CD14-positive monocyte (primary cell): ENCODE measurements around the gene DBN1. TPM values are rescaled to one million over a fixed set of nuclear protein-coding genes. Genes with fewer than 3 reads are reported as not detected.

Experiments
- DNase-seq, 3 donors: peaks; one replicate each; pipeline ENCODE4 v3.0.0-alpha.2; 2011 to 2022
- H2AFZ ChIP-seq: 2 replicates; pipeline ENCODE4 v1.6.0; 2012; ENCODE audit warnings: mild to moderate bottlenecking, low read depth, low read length, inconsistent platforms; ENCODE audit not compliant: insufficient read depth, poor library complexity, severe bottlenecking
- H3K27ac ChIP-seq, 2 donors: 1 replicate in 1 of 2; 2 replicates in 1 of 2; pipeline ENCODE4 v1.5.1; 2012 to 2013; ENCODE audit warnings: low read length in 2 of 2, control low read depth in 1 of 2, inconsistent platforms in 1 of 2, low read depth in 1 of 2, mild to moderate bottlenecking in 1 of 2
- H3K27me3 ChIP-seq, 2 donors: one replicate each; pipeline versions ENCODE4 v1.6.0 to v1.6.1; 2011 to 2013; ENCODE audit warnings: low read length in 2 of 2; ENCODE audit not compliant: control insufficient read depth in 2 of 2, insufficient read depth in 2 of 2
- H3K36me3 ChIP-seq, 2 donors: replicated peaks in 1 of 2; 1 replicate in 1 of 2; 2 replicates in 1 of 2; pipeline versions ENCODE4 v1.5.1 to v1.6.1; 2012 to 2013; ENCODE audit warnings: low read length in 2 of 2, control low read depth in 1 of 2, inconsistent platforms in 1 of 2, mild to moderate bottlenecking in 1 of 2; ENCODE audit not compliant: insufficient read depth in 2 of 2, control insufficient read depth in 1 of 2
- H3K4me1 ChIP-seq, 2 donors: 1 replicate in 1 of 2; 2 replicates in 1 of 2; pipeline versions ENCODE4 v1.5.1 to v1.6.1; 2012 to 2013; ENCODE audit warnings: low read length in 2 of 2, control low read depth in 1 of 2, inconsistent platforms in 1 of 2, mild to moderate bottlenecking in 1 of 2, moderate library complexity in 1 of 2; ENCODE audit not compliant: insufficient read depth in 2 of 2, control insufficient read depth in 1 of 2
- H3K4me2 ChIP-seq: replicated peaks from 2 replicates; pipeline ENCODE3; 2012; ENCODE audit warnings: low read length, moderate library complexity, mild to moderate bottlenecking; ENCODE audit not compliant: poor library complexity, severe bottlenecking; ENCODE audit errors: extremely low read depth
- H3K4me3 ChIP-seq, 3 experiments: fragments of 200-600 bp in 1 of 3; sonication (generic) in 1 of 3; replicated peaks in 1 of 3; 1 replicate in 2 of 3; 2 replicates in 1 of 3; pipeline ENCODE4 v1.5.1; 2011 to 2013; ENCODE audit warnings: low read length in 3 of 3, mild to moderate bottlenecking in 3 of 3, control low read depth in 2 of 3, low read depth in 2 of 3, inconsistent platforms in 1 of 3, moderate library complexity in 1 of 3
- H3K79me2 ChIP-seq: 2 replicates; pipeline ENCODE4 v1.6.0; 2012; ENCODE audit warnings: mild to moderate bottlenecking, control low read depth, inconsistent platforms, low read length, moderate library complexity; ENCODE audit not compliant: insufficient read depth
- H3K9ac ChIP-seq: 2 replicates; pipeline ENCODE4 v1.6.0; 2017; ENCODE audit warnings: low read length, mild to moderate bottlenecking; ENCODE audit not compliant: insufficient read depth, poor library complexity, severe bottlenecking
- H3K9me3 ChIP-seq, 2 donors: replicated peaks in 1 of 2; 1 replicate in 1 of 2; 2 replicates in 1 of 2; pipeline versions ENCODE4 v1.5.1 to v1.6.1; 2012 to 2013; ENCODE audit warnings: low read length in 2 of 2, control low read depth in 1 of 2; ENCODE audit not compliant: control insufficient read depth in 1 of 2, insufficient read depth in 1 of 2
- H4K20me1 ChIP-seq: 2 replicates; pipeline ENCODE4 v1.6.0; 2012; ENCODE audit warnings: mild to moderate bottlenecking, low read length, control low read depth, moderate library complexity; ENCODE audit not compliant: insufficient read depth
- H3K27ac Mint-ChIP-seq, 7 donors: one replicate each; pipeline ENCODE4 v1.8.0; 2020; ENCODE audit warnings: mild to moderate bottlenecking in 7 of 7, mixed read lengths in 7 of 7, moderate library complexity in 6 of 7, inconsistent platforms in 2 of 7
- H3K27me3 Mint-ChIP-seq, 3 donors: one replicate each; pipeline ENCODE4 v1.8.0; 2021 to 2022; ENCODE audit warnings: low read depth in 3 of 3, mild to moderate bottlenecking in 3 of 3, mixed read lengths in 3 of 3, moderate library complexity in 3 of 3, inconsistent platforms in 1 of 3
- H3K36me3 Mint-ChIP-seq, 2 donors: one replicate each; pipeline ENCODE4 v1.8.0; 2020; ENCODE audit warnings: mixed read lengths in 2 of 2, inconsistent platforms in 1 of 2, mild to moderate bottlenecking in 1 of 2
- H3K4me1 Mint-ChIP-seq: one replicate; pipeline ENCODE4 v1.8.0; 2020; ENCODE audit warnings: mild to moderate bottlenecking, mixed read lengths
- H3K4me3 Mint-ChIP-seq, 2 donors: one replicate each; pipeline ENCODE4 v1.8.0; 2020; ENCODE audit warnings: mild to moderate bottlenecking in 2 of 2, mixed read lengths in 2 of 2, moderate library complexity in 1 of 2
- H3K9me3 Mint-ChIP-seq, 7 donors: one replicate each; pipeline ENCODE4 v1.8.0; 2020 to 2022; ENCODE audit warnings: mixed read lengths in 7 of 7, mild to moderate bottlenecking in 6 of 7, moderate library complexity in 6 of 7, inconsistent platforms in 2 of 7
- CTCF ChIP-seq: fragments of 200-600 bp; IDR thresholded peaks from one replicate; pipeline ENCODE4 v1.8.0; 2022; ENCODE audit warnings: antibody characterized with exemption, mild to moderate bottlenecking
- WGBS: methylation state at CpG from one replicate; pipeline ENCODE4 v1.1.5; 2013; ENCODE audit warnings: missing lambda C conversion rate; ENCODE audit not compliant: insufficient coverage; 5-methylcytosine and 5-hydroxymethylcytosine counted together
- intact Hi-C, 2 donors: fragments of 100-400 bp; cut with micrococcal nuclease; formaldehyde crosslinking; loops; one replicate each; pipeline versions ENCODE4 v1.15.0 to v1.15.1; 2023
- polyA plus RNA-seq, 3 donors: library from polyadenylated mRNA; depleted of rRNA in 1 of 3; unstranded in 2 of 3; stranded (reverse) in 1 of 3; fragments of 300-500 nt in 2 of 3; fragments of >200 nt in 1 of 3; fragmentation: Illumina TruSeq in 2 of 3; gene quantifications; 1 replicate in 2 of 3; 2 replicates in 1 of 3; pipeline ENCODE4 v1.2.3, GENCODE V29; 2012 to 2021

DBN1 gene
- polyA plus RNA-seq, 3 donors, result 0.71 to 1.6 (median 0.73) TPM

GRCh38 chr5:177432839-177433657, 40.4 kb downstream of the DBN1 start:
- H3K9ac ChIP-seq, result no peak overlapping the region
- no peak overlapping the region for H2AFZ ChIP-seq
- H3K4me1 Mint-ChIP-seq, result peaks cover 45% of the 10 kb centered on the region
- H3K27ac ChIP-seq, result peak overlapping the region; percentile 98 to 100
- no peak for TF ChIP-seq CTCF
- 93% methylated on average over 17 of the region's 25 CpGs for WGBS
- peaks cover 50 to 55% of the 10 kb centered on the region in 2 donors for H3K4me1 ChIP-seq
- H3K79me2 ChIP-seq, result peaks cover 77% of the 10 kb centered on the region
- H3K36me3 ChIP-seq, result peaks cover 72 to 82% of the 10 kb centered on the region in 2 donors
- H3K4me3 ChIP-seq, result no peak overlapping the region
- H3K27me3 Mint-ChIP-seq, result peaks cover 0 to 1% (median 0%) of the 10 kb centered on the region in 3 donors
- H4K20me1 ChIP-seq, result peaks cover 86% of the 10 kb centered on the region
- no peak overlapping the region for H3K4me3 Mint-ChIP-seq
- peaks cover 67 to 90% of the 10 kb centered on the region in 2 donors for H3K36me3 Mint-ChIP-seq
- H3K27ac Mint-ChIP-seq, result peak overlapping the region in 4 of 7 donors; percentile 8 to 69 (median 48)
- no peak for DNase-seq
- H3K4me2 ChIP-seq, result no peak overlapping the region
- H3K9me3 Mint-ChIP-seq, result no peaks in the 10 kb centered on the region
- H3K9me3 ChIP-seq, result no peaks in the 10 kb centered on the region
- H3K27me3 ChIP-seq, result no peaks in the 10 kb centered on the region
- intact Hi-C loops, result no loop called here

- Histone ChIP-seq H3K4me1 (peaks cover 58 to 62% of the 10 kb centered on the region in 2 donors), H3K4me3 (peak overlapping the region in 1 of 3 experiments; percentile 59), H3K4me2 (peak overlapping the region; percentile 69), H3K9me3 (no peaks in the 10 kb centered on the region), H3K36me3 (peaks cover 66 to 75% of the 10 kb centered on the region in 2 donors), H3K9ac (peak overlapping the region; percentile 52), H3K27me3 (no peaks in the 10 kb centered on the region), H3K79me2 (peaks cover 84% of the 10 kb centered on the region), H3K27ac (peak overlapping the region; percentile 98 to 100), H2AFZ (no peak overlapping the region), H4K20me1 (peaks cover 78% of the 10 kb centered on the region)
- Mint-ChIP-seq H3K4me3 (no peak overlapping the region), H3K4me1 (peaks cover 51% of the 10 kb centered on the region), H3K27me3 (peaks cover 0 to 1% (median 0%) of the 10 kb centered on the region in 3 donors), H3K27ac (peak overlapping the region in 6 of 7 donors; percentile 46 to 100 (median 64)), H3K36me3 (peaks cover 60 to 89% of the 10 kb centered on the region in 2 donors), H3K9me3 (no peaks in the 10 kb centered on the region)
- no peak for DNase-seq
- WGBS, result 76% methylated on average over 18 of the region's 18 CpGs
- no peak for TF ChIP-seq CTCF
- intact Hi-C loops, result no loop called here
Measured at GRCh38 chr5:177432143-177432838, 41.1 kb downstream of the DBN1 start.
